GM12891 (cell line): ENCODE results near the gene SOWAHC.

Experiments
- DNase-seq: peaks from one replicate; pipeline ENCODE4 v3.0.0; 2011; ENCODE audit warnings: low spot score; ENCODE audit not compliant: insufficient read length
- FAIRE-seq: peaks from 2 replicates; lab custom pipeline; 2011; peaks lifted over from hg19 to GRCh38; lab: Jason Lieb, UNC
- PAX5 ChIP-seq: IDR thresholded peaks from 2 replicates; pipeline ENCODE4 v1.6.1; 2011; ENCODE audit warnings: low read length, moderate library complexity, mild to moderate bottlenecking; ENCODE audit not compliant: insufficient read depth, severe bottlenecking
- POLR2A ChIP-seq: IDR thresholded peaks from 2 replicates; pipeline ENCODE4 v1.6.1; 2011; ENCODE audit warnings: low read depth, low read length, control low read depth
- POLR2AphosphoS5 ChIP-seq: IDR thresholded peaks from 2 replicates; pipeline ENCODE4 v1.6.1; 2011; ENCODE audit warnings: low read depth, low read length, control low read depth
- POU2F2 ChIP-seq: IDR thresholded peaks from 2 replicates; pipeline ENCODE4 v1.6.1; 2011; ENCODE audit warnings: low read depth, mild to moderate bottlenecking, control low read depth, low read length, moderate library complexity
- SPI1 ChIP-seq: IDR thresholded peaks from 2 replicates; pipeline ENCODE4 v1.6.1; 2011; ENCODE audit warnings: low read depth, low read length, control low read depth
- TAF1 ChIP-seq: IDR thresholded peaks from 2 replicates; pipeline ENCODE4 v1.6.1; 2011; ENCODE audit warnings: low read depth, low read length, control low read depth

Gene SOWAHC

DNA sequence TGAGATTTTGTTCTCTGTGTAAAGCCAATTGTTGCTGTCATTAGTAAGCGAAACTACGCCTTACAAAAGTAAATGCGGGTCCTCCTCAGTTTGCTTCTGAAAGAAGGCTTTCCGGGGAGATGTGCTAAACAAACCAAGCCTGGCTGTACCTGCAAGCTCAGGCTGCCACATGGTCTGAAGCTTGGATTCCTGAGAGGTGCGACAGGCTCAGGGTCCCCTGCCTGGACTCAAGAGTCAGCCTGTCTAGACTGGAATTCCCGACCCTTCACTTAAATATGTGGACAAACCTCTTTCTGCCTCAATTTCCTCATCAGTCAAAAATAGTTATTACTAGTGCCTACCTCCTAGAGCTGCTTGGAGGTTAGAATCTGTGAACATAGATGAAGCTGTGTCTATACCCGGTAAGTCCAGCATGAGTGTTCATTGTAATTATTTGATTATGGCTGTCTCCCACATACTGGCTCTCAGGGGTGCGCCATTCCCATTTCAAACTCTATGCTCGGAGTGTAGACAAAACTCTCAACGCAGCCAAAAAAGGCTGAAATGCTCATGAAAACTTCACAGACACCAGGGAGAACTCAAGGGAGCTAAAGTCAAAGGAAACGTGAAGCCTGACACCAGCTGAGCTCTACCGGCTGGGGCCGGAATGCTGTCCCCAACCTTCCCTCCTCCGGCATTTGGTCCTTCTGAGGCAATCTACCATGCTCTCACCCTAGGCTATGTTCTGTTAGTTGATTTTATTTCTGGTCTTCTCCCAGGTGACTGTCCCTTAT lies 31.4 kb downstream of the SOWAHC start:
- TF ChIP-seq SPI1 = no peak
- TF ChIP-seq POU2F2 = no peak
- no peak for TF ChIP-seq TAF1
- TF ChIP-seq POLR2AphosphoS5 = no peak
- no peak for TF ChIP-seq POLR2A
- TF ChIP-seq PAX5 = no peak
- FAIRE-seq = no peak
- no peak for DNase-seq

DNA sequence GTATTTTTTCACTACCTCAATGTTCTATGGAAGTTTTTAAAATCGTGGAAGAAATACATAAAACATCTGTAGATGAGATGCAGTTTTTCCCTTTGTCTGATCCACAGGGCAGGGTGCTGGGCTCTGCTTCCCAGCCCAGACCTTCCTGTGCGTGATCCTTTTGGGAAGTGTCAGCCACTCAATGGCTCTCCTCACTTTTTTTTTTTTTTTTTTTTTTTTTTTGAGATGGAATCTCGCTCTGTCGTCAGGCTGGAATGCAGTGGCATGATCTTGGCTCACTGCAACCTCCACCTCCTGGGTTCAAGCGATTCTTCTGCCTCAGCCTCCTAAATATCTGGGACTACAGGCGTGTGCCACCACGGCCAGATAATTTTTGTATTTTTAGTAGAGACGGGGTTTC lies 32.8 kb downstream of the SOWAHC start:
- TF ChIP-seq SPI1 (no peak), POLR2AphosphoS5 (no peak), TAF1 (no peak), POU2F2 (no peak), POLR2A (no peak), PAX5 (no peak)
- FAIRE-seq = no peak
- DNase-seq = no peak

DNA sequence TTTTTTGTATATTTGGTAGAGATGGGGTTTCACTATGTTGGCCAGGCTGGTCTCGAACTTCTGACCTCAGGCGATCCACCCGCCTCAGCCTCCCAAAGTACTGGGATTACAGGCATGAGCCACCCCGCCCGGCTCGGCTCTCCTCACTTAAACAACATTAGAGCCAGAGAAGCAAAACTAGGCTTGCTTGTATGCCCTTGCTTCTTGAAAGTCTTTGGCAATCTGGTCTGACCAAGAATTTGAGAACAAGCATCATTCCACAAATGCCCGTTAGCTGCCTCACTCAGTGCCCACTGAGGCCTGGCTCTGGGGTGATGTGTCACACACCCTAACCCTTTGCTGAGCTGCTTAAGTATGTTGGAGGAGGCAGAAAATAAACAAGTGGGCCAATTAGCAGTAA lies 33.5 kb downstream of the SOWAHC start:
- no peak for FAIRE-seq
- TF ChIP-seq TAF1 (no peak), POU2F2 (no peak), PAX5 (no peak), POLR2A (no peak), SPI1 (no peak), POLR2AphosphoS5 (no peak)
- DNase-seq = no peak

DNA sequence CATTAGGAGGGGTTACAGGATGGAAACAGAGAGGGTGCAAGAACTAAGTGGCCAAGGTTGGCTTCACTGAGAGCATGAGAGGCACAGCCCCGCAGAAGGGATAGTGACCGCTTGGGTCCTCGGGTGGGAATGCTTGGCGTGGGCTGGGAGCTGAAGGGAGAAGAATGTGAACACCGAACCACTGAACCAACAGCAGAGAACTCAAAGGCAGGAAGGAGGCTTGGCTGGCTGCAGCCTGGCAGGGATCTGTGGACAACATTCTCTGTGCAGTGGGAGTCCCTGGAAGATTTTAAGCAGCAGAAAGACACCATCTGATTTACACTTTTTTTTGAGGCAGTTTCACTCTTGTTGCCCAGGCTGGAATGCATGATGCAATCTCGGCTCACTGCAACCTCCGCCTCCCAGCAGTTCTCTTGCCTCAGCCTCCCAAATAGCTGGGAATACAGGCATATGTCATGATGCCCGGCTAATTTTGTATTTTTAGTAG lies 33.9 kb downstream of the SOWAHC start:
- TF ChIP-seq TAF1 (no peak), POLR2AphosphoS5 (no peak), POLR2A (no peak), POU2F2 (no peak), SPI1 (no peak), PAX5 (no peak)
- no peak for DNase-seq
- FAIRE-seq = no peak

DNA sequence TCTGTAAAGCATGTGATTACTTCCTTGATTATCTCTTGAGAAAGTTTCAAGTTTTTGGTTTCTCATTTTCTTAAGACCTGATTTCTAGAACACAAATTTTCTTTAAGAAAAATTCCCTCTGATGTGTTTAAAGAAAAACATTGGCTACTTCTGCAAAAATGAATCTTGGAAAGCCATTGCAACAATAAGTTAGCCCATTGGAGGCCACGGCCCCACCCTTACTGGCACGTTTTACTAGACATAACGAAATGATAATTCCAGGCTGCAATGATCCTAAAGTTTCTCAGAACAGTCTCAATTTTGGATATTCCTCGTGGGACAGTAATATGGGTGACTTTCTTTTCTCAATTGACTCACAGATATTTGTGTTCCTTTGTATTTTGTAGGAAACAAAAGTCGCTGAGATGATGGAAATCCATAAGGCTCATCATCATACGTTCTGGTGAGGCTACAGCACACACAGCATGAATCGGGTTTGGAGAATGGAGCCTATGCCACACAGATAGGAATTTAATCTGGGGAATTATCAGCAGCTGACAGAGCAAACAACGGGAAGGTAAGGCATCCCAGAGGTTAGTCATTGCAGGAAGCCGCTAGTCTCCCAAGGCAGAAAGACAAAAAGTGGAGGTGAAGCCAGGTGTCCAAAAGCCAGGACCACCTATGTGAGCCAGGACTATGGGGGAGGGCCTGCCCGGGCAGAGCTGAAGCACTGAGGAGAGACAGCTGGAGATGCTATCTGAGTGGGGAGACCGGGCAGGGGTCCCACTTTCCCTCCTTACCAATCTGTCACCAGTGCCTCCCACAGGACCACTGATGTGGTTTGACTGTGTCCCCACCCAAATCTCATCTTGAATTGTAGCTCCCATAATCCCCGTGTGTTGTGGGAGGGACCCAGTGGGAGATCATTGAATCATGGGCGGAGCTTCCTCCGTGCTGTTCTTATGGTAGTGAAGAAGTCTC lies 35.9 kb downstream of the SOWAHC start:
- TF ChIP-seq POLR2AphosphoS5 (no peak), PAX5 (no peak)
- DNase-seq = no peak
- no peak for FAIRE-seq

DNA sequence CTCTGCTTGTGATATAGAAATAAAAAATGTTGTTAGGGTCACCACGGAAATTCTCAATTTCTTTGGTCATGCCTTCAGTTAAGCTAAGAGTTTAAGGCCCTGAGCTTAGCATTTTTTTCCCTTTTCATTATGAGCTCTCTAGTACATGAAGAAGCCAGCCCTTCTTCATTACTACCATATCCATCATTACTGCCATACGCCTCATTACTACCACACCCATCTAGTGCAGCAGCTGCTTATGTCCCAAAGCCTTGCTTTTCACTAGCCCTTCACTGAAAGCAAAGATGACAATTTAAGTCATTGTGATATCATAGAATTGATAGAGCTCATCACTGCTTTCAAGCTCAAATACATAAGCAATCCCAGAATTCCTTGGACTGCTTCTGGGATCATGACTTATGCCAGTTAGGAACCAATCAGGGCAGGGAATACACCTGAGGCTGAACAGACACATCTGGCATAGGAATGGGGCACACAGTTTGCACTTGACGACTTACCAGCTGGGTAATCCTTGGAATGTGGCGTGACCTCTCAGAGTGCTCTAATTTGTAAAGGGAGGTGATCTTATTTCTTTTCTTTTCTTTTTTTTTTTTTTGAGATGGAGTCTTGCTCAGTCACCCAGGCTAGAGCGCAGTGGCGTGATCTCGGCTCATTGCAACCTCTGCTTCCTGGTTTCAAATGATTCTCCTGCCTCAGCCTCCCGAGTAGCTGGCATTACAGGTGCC lies 40.3 kb downstream of the SOWAHC start:
- FAIRE-seq (no peak), DNase-seq (no peak)
- TF ChIP-seq PAX5 = no peak
- no peak for TF ChIP-seq POLR2AphosphoS5
- TF ChIP-seq SPI1 = no peak
- no peak for TF ChIP-seq POLR2A

DNA sequence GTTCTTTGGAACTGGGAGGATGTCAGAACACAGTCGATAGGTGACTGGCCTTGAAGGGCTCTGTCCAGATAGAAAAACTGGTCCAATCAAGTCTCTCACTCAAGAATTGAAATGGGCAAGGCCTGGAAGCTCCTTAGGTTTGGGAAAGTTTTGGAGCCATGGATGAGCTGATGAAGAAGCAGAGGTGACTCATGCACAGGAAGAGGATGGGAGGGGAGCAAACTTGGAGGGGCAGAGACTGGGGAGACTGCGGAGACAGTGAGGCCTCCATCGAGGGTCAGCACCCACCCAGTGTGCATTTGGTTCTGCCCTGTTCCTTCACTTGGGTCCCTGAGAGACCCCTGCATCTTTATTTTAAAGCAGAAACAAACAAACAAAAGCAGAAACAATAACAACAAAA lies 41.1 kb downstream of the SOWAHC start:
- TF ChIP-seq POLR2A = no peak
- no peak for TF ChIP-seq SPI1
- no peak for TF ChIP-seq PAX5
- TF ChIP-seq POU2F2 = no peak
- TF ChIP-seq TAF1 = no peak
- no peak for TF ChIP-seq POLR2AphosphoS5
- DNase-seq (no peak), FAIRE-seq (no peak)

DNA sequence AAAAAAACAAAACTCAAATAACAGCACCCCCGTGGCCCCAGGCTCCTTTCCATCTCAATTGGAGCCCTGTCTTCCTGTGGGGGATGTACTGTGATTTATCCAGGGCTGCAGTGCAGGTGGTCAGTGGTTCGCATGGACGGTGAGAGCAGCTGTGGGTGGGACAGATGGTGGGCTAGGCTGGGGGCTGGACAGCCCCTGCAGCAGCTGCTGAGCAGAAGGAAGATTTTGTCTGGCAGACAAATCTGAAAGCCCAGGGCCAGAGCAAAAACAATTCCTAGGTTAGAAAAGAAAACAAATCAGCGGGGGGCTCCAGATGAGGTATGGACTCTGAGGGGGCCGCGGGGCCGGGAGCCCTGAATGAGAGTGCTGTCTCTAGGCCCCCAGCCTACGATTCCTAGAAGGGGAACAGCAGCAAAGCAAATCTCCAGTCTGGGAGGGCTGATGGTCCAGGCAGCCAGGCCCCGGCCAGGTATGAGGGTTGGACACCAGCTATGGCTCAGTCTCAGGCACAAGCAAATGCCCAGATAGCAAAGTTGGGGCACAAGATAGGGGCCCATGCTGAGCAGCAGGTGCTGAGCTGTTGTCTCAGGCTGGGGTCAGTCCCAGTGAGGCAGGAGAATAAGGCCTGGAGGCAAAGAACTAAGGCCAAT lies 45.4 kb downstream of the SOWAHC start:
- TF ChIP-seq POU2F2 = no peak
- no peak for TF ChIP-seq SPI1
- no peak for TF ChIP-seq POLR2AphosphoS5
- TF ChIP-seq TAF1 = no peak
- TF ChIP-seq PAX5 = no peak
- no peak for TF ChIP-seq POLR2A
- no peak for FAIRE-seq
- DNase-seq = no peak
